K562 (cell line): Measurements from ENCODE around the gene IL31RA.

Experiments
- EZH2 ChIP-seq: IDR thresholded peaks from 2 replicates; pipeline ENCODE4 v1.6.1; 2012; ENCODE audit warnings: low read depth, mild to moderate bottlenecking, inconsistent platforms, low read length, borderline replicate concordance
- JUN ChIP-seq, 2 experiments: sonication (generic) in 1 of 2; formaldehyde crosslinking in 1 of 2; IDR thresholded peaks; 2 replicates each; pipeline versions ENCODE4 v1.6.1 to v1.8.0; 2012 to 2022; ENCODE audit warnings: borderline replicate concordance in 2 of 2, mild to moderate bottlenecking in 2 of 2, improper control_type of control experiment in 1 of 2, low read depth in 1 of 2, low read length in 1 of 2, missing genetic modification reagents in 1 of 2
- JUNB ChIP-seq: fragments of 450-650 bp; formaldehyde crosslinking; conservative IDR thresholded peaks from 2 replicates; pipeline ENCODE4 v1.4.0; 2020; ENCODE audit warnings: mild to moderate bottlenecking
- KLF6 ChIP-seq: fragments of 250-450 bp; sonication (Bioruptor Pico); IDR thresholded peaks from 2 replicates; pipeline ENCODE4 v1.4.0; 2020; ENCODE audit warnings: mild to moderate bottlenecking, moderate library complexity, borderline replicate concordance
- PHF8 ChIP-seq: fragments of 200-600 bp; sonication (generic); IDR thresholded peaks from 2 replicates; pipeline ENCODE4 v1.6.1; 2012; ENCODE audit warnings: mixed run types, mild to moderate bottlenecking, inconsistent platforms, low read length, moderate library complexity, borderline replicate concordance
- RBM25 ChIP-seq: fragments of 200-400 bp; formaldehyde crosslinking; IDR thresholded peaks from 2 replicates; pipeline ENCODE4 v1.6.1; 2018; ENCODE audit warnings: low read length, low read depth, moderate library complexity; ENCODE audit not compliant: severe bottlenecking
- SRSF3 ChIP-seq: fragments of 200-400 bp; formaldehyde crosslinking; IDR thresholded peaks from 2 replicates; pipeline ENCODE4 v1.6.1; 2016; ENCODE audit warnings: mild to moderate bottlenecking, low read length, moderate library complexity; ENCODE audit not compliant: insufficient read depth
- TCF7 ChIP-seq: sonication (generic); IDR thresholded peaks from 2 replicates; pipeline ENCODE4 v1.6.1; 2016; ENCODE audit warnings: antibody characterized with exemption, borderline replicate concordance
- ZBTB34 ChIP-seq: fragments of 250-450 bp; sonication (Bioruptor Pico); IDR thresholded peaks from 2 replicates; pipeline ENCODE4 v1.8.0; 2021; ENCODE audit warnings: mild to moderate bottlenecking, moderate library complexity
- ZNF551 ChIP-seq: fragments of 250-450 bp; sonication (Bioruptor Pico); IDR thresholded peaks from 2 replicates; pipeline ENCODE4 v1.5.0; 2021; ENCODE audit warnings: mild to moderate bottlenecking, moderate library complexity
- ZSCAN32 ChIP-seq: fragments of 450-650 bp; formaldehyde crosslinking; IDR thresholded peaks from 2 replicates; pipeline ENCODE4 v1.4.0; 2020; ENCODE audit warnings: mild to moderate bottlenecking, moderate library complexity

- TF ChIP-seq SRSF3: no peak
- TF ChIP-seq EZH2: no peak
- no peak for TF ChIP-seq ZBTB34
- TF ChIP-seq JUN (IDR thresholded peaks at IDR 0.05; ENCODE audit: borderline replicate concordance, low read depth, low read length): no peak
- no peak for TF ChIP-seq JUN (CRISPR knock-in tag; IDR thresholded peaks at IDR 0.05; ENCODE audit: borderline replicate concordance)
- no peak for TF ChIP-seq TCF7
- no peak for TF ChIP-seq KLF6 (CRISPR knock-in tag)
- TF ChIP-seq ZSCAN32 (CRISPR knock-in tag): no peak
- no peak for TF ChIP-seq JUNB (CRISPR knock-in tag)
- no peak for TF ChIP-seq RBM25
- TF ChIP-seq PHF8: no peak
- TF ChIP-seq ZNF551: no peak
These were observed 68.5 kb downstream of the IL31RA start for GRCh38 chr5:55919625-55920024.
